HG02943 (cell line): ENCODE data around the gene CD93.

Experiments
- ATAC-seq: cut with Tn5 transposase; IDR thresholded peaks from one replicate; pipeline ENCODE4 v1.9.1; 2021; ENCODE audit warnings: mild to moderate bottlenecking, low read depth, moderate library complexity; ENCODE audit not compliant: unreplicated experiment

CD93 gene

DNA sequence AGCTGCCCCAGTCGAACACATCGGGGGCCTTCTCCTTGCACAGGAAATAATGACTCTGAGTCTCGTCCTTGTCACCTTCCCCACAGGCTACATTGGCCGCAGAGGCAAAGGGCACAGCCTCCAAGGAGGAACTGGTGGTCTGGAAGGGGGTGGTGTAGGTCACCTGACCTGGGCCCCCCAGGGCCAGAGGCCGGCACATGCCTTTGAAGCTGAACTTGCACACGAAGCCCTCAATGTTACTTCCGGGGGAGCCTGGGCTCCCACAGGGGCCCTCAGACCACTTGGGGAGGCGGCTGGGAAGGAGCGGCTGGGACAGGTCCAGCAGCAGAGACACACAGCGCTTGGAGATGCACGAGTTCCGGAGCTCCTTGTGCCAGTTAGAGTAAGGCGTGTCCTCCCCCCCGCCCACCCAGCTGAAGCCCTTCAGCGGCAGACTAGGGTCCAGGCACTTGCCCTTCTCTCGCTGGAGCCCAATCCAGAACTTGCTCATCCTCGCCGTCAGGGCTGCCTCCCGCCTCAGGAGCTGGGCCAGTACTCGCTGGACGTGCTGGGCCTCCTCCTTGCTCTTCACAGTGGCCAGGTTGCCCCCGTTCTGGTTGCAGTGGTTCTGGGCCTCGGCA is 578 bp downstream of the CD93 start:
- ATAC-seq: no peak

- ATAC-seq: no peak
Observed at GRCh38 chr20:23084845-23085365, 1.2 kb downstream of the CD93 start.

GRCh38 chr20:23084282-23084844 is 1.8 kb downstream of the CD93 start:
- no peak for ATAC-seq

GRCh38 chr20:23083553-23084220 is 2.4 kb downstream of the CD93 start:
- no peak for ATAC-seq

GRCh38 chr20:23082846-23083552 is 3.1 kb downstream of the CD93 start:
- ATAC-seq: no peak

- ATAC-seq: no peak
Observed at GRCh38 chr20:23081263-23081819, 4.8 kb downstream of the CD93 start.

GRCh38 chr20:23080521-23080920 is 5.6 kb downstream of the CD93 start:
- no peak for ATAC-seq

DNA sequence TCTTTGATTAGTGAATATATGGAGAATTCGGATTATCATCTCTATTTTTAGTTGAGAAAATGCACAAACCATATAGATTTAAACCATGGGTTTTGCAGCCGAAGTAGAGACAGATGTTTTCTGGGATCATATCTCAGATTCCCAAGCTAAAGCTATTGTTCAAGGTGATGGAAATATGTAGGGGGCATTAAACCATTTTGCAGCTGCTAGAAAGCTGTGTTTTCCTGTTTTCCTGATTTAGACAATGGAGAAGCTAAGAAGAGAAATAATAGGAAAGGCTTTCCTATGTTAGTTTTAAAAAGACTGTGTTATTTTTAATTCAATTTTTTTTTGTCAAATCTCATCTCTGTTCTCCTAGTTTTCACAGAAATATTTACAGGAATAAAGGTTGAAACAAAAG is 6.2 kb downstream of the CD93 start:
- no peak for ATAC-seq

GRCh38 chr20:23079016-23079351 is 7.1 kb downstream of the CD93 start:
- no peak for ATAC-seq

- no peak for ATAC-seq
Observed at GRCh38 chr20:23078351-23079015, 7.6 kb downstream of the CD93 start.

GRCh38 chr20:23077277-23077676 is 8.8 kb downstream of the CD93 start:
- no peak for ATAC-seq

GRCh38 chr20:23074052-23074451 is 12.1 kb downstream of the CD93 start:
- ATAC-seq: no peak

DNA sequence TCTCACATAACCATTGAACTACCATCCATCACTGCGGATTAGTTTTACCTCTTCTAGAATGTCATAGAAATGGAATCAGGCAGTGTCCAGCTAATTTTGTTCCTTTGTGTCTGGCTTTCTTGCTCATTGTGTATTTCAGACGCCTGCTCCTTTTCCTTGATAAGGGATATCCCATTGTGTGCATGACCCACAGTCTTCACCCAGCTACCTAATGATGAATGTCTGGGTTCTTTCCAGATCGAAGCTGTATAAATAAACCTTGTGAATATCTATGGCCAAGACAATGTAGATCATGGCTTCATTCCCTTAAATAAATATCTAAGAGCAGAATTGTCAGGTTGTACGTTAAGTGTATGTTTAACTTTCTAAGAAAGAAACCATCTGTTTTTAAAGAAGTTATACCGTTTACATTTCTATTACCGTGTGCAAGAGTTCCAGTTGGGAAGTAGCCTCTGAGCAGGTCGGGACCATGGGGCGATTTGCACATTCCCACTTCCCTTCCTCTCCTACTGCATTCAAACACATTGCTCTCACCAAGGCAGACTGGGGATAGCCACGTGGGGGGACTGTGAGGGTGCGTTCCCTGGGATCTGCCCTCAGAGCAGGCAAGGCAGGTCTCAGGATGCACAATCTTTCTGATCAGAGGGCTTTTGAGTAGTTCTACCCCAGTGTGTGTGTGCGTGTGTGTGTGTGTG is 13.1 kb downstream of the CD93 start:
- no peak for ATAC-seq

- no peak for ATAC-seq
Observed at GRCh38 chr20:23071996-23072395, 14.1 kb downstream of the CD93 start.

GRCh38 chr20:23071398-23071797 is 14.7 kb downstream of the CD93 start:
- no peak for ATAC-seq

DNA sequence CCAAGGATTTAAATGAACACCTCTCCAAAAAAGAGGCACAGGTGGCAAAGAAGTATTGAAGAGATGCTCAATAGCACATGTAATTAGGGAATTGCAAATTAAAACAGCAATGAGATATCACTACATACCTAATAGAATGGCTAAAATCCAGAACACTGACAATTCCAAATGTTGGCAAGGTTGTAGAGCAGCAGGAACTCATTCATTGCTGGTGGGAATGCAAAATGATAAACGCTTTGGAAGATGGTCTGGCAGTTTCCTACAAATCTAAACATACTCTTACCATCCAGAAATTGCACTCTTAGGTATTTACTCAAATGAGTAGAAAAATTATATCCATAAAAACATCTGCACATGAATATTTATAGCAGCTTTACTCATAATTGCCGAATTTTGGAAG is 17.0 kb downstream of the CD93 start:
- ATAC-seq: no peak

DNA sequence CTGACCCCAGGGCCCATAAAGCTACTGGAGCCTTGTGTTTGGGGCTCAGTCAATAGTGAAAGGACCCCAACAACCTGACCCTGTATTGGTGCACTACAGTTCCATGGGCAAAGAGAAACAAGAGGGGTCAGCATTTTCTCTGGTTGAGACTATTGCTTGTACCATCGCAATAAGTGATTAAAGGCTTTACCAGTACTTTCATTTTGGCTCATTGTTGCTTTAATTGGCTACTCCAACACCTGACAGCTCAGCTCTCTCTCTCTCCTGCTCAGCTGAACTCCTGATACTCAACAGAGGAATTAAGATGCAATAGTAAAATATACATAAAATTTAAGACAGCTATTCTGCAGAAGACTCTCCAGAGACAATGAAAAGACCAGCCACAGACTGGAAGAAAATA is 17.8 kb downstream of the CD93 start:
- ATAC-seq: no peak

DNA sequence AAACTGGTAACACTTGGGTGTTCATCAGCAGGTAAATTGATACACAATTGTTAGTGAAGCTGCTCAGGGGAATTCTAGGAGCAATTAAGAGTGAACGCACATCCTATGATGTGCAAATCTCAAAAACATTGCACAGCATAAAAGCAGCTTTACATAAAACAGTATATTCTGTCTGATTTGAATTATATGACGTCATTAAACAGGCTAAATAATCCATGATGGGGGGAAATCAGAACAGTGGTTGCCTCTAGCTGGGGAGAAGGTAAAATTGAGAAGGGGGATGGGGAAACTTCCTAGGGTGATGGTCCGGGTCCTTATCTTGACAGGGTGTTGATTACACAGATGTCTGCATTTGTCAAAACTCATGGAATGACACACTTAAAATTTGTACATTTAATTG is 19.4 kb downstream of the CD93 start:
- ATAC-seq: no peak

GRCh38 chr20:23065266-23066201 is 20.6 kb downstream of the CD93 start:
- ATAC-seq: no peak
